GM12873 (cell line): Measurements from ENCODE around the gene FAM13C.

Experiments used
- TF ChIP-seq, protein P1 (sequence below): IDR thresholded peaks from 2 replicates; pipeline ENCODE4 v1.5.1; 2012; ENCODE audit warnings: low read depth, mild to moderate bottlenecking, moderate library complexity, low read length, control low read depth; ENCODE audit not compliant: insufficient read depth; ENCODE audit errors: missing control alignments

The FAM13C gene

DNA sequence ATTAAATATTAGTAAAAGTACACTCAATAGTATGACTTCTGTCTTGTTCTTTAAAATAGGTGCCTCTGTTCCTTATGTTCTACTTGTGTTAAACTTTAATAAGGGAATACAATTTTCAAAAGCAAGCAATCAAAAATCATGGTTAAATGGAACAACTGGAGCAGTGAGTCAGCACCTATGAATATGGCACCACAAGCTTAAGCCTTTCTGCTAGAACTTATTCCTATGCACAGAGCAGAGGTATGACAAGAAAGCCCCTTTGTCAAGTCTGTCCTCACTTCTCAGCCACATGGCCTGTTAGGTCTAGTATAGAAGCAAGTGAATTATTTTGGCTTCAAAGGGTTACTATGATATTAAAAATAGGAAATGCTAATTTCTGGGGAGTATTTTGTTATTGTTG lies 29.8 kb downstream of the FAM13C start:
- TF ChIP-seq, protein P1, sequence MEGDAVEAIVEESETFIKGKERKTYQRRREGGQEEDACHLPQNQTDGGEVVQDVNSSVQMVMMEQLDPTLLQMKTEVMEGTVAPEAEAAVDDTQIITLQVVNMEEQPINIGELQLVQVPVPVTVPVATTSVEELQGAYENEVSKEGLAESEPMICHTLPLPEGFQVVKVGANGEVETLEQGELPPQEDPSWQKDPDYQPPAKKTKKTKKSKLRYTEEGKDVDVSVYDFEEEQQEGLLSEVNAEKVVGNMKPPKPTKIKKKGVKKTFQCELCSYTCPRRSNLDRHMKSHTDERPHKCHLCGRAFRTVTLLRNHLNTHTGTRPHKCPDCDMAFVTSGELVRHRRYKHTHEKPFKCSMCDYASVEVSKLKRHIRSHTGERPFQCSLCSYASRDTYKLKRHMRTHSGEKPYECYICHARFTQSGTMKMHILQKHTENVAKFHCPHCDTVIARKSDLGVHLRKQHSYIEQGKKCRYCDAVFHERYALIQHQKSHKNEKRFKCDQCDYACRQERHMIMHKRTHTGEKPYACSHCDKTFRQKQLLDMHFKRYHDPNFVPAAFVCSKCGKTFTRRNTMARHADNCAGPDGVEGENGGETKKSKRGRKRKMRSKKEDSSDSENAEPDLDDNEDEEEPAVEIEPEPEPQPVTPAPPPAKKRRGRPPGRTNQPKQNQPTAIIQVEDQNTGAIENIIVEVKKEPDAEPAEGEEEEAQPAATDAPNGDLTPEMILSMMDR, result no peak

GRCh38 chr10:59331661-59332060 lies 30.7 kb downstream of the FAM13C start:
- TF ChIP-seq, protein P1, result no peak

GRCh38 chr10:59325116-59325515 lies 37.2 kb downstream of the FAM13C start:
- TF ChIP-seq, protein P1, result no peak

- TF ChIP-seq, protein P1, result no peak
Observed at GRCh38 chr10:59324597-59324996, 37.8 kb downstream of the FAM13C start.

GRCh38 chr10:59323831-59324401 lies 38.4 kb downstream of the FAM13C start:
- TF ChIP-seq, protein P1, result no peak

DNA sequence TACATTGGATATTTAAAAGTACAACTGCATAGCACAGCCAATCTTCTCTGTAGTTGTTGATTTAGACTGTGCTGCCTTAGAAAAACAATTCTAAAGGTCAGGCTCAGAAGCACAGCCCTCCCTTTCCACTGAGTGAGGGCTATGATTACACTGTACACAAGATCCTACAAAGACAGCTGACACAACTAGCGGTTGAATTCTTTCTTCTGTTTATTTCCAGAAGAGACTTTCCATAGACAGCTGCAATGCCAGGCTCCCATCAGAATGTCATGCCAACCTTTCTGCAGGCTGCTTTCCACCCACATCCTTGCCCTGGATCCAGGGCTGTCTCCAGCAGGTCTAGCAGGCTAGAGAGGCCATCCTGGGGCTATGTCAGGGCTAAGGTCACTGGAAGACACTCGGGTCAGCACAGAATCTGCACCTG lies 39.3 kb downstream of the FAM13C start:
- TF ChIP-seq, protein P1, result no peak

DNA sequence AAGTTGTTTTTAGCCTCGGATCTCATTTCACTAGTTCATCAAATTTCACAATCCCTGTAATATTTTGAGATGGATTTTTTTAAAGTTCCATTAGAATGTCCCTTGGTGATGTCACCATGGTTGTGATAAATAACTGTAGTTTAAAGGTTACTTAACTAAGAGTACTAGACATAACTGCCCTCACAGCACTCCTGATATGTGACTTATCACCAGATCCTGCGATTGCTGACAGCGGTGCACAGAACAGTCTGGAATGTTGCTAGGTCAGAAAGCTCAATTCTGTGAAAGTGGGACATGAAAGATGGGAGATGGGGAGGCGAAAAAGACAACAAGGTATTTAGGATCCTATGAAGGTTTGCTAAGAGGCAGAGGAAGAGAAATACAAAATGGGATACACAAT lies 40.2 kb downstream of the FAM13C start:
- TF ChIP-seq, protein P1, result no peak
